K562 (cell line): ENCODE results near the gene TCF12. TPM values are rescaled to one million over a fixed set of nuclear protein-coding genes. Genes with fewer than 3 reads are reported as not detected.

Experiments
- ATAC-seq: fragments of 200-7000 bp; cut with Tn5 transposase; 3 replicates; pipeline ENCODE4 v1.9.1; 2020; ENCODE audit warnings: moderate library complexity
- BruUV-seq: library from RNA; stranded (reverse); fragments of 400-500 nt; replicated peaks from 2 replicates; lab custom pipeline; 2021; lab: Mats Ljungman, UMichigan
- CTCF ChIA-PET: fragments of 300-600 bp; formaldehyde crosslinking; extraction: SDS; loops from one replicate; lab custom pipeline; 2021; ENCODE audit warnings: low intra/inter-chr PET ratio; lab: Yijun Ruan, JAX
- POLR2A ChIA-PET: fragments of 300-600, 350-650 bp; sonication (Branson Sonifier 250); formaldehyde crosslinking; extraction: SDS; loops from one replicate; lab custom pipeline; 2021; ENCODE audit warnings: antibody characterized with exemption, inconsistent platforms; lab: Yijun Ruan, JAX
- DNase-seq, 4 experiments: peaks; one replicate each; pipeline versions ENCODE4 v3.0.0 to v3.0.0-alpha.2; 2011 to 2018; ENCODE audit warnings: low spot score in 3 of 4, mixed read lengths in 3 of 4; ENCODE audit errors: extremely low read depth in 1 of 4
- FAIRE-seq: peaks from 2 replicates; lab custom pipeline; 2011; peaks lifted over from hg19 to GRCh38; lab: Jason Lieb, UNC
- H2AFZ ChIP-seq: 2 replicates; pipeline ENCODE4 v1.6.0; 2011; ENCODE audit warnings: low read depth, low read length, control low read depth, inconsistent platforms
- H3K27ac ChIP-seq: fragments of 200-600 bp; 3 replicates; pipeline ENCODE4 v1.8.0; 2011; ENCODE audit warnings: low read depth, mild to moderate bottlenecking, control low read depth, inconsistent platforms, low read length, moderate library complexity, mixed read lengths; ENCODE audit errors: extremely low read depth
- H3K27me3 ChIP-seq, 2 experiments: fragments of 300-600 bp in 1 of 2; 2 replicates in 1 of 2; 3 replicates in 1 of 2; pipeline versions ENCODE4 v1.6.0 to v1.8.0; 2011; ENCODE audit warnings: inconsistent platforms in 2 of 2, low read length in 2 of 2, mild to moderate bottlenecking in 1 of 2, mixed read lengths in 1 of 2, moderate library complexity in 1 of 2; ENCODE audit not compliant: control insufficient read depth in 2 of 2, insufficient read depth in 2 of 2
- H3K36me3 ChIP-seq: fragments of 300-600 bp; 3 replicates; pipeline ENCODE4 v1.8.0; 2011; ENCODE audit warnings: mild to moderate bottlenecking, low read length, inconsistent platforms; ENCODE audit not compliant: control insufficient read depth, insufficient read depth
- H3K4me1 ChIP-seq, 2 experiments: fragments of 200-600 bp in 1 of 2; replicated peaks in 1 of 2; 2 replicates in 1 of 2; 3 replicates in 1 of 2; pipeline versions ENCODE4 v1.5.1 to v1.8.0; 2011; ENCODE audit warnings: inconsistent platforms in 2 of 2, low read length in 2 of 2, mild to moderate bottlenecking in 1 of 2, mixed read lengths in 1 of 2, moderate library complexity in 1 of 2; ENCODE audit not compliant: control insufficient read depth in 2 of 2, insufficient read depth in 2 of 2
- H3K4me2 ChIP-seq: 2 replicates; pipeline ENCODE4 v1.6.1; 2011; ENCODE audit warnings: low read length, control low read depth, inconsistent platforms, mixed read lengths; ENCODE audit not compliant: insufficient read depth
- H3K4me3 ChIP-seq: fragments of 200-600 bp; sonication (generic), shearing (Covaris generic); 2 replicates; pipeline ENCODE4 v1.5.1; 2016; ENCODE audit warnings: control low read depth, inconsistent platforms
- H3K79me2 ChIP-seq: fragments of 200-600 bp; 3 replicates; pipeline ENCODE4 v1.8.0; 2011; ENCODE audit warnings: low read length, inconsistent platforms; ENCODE audit not compliant: control insufficient read depth, insufficient read depth
- H3K9ac ChIP-seq, 2 experiments: 2 replicates each; pipeline versions ENCODE4 v1.6.0 to v1.6.1; 2011; ENCODE audit warnings: low read depth in 2 of 2, low read length in 2 of 2, control low read depth in 1 of 2, inconsistent platforms in 1 of 2, mild to moderate bottlenecking in 1 of 2, mixed read lengths in 1 of 2; ENCODE audit not compliant: insufficient read depth in 1 of 2
- H3K9me1 ChIP-seq: one replicate; pipeline ENCODE4 v1.6.0; 2011; ENCODE audit warnings: inconsistent platforms, mild to moderate bottlenecking, low read length, moderate library complexity; ENCODE audit not compliant: control insufficient read depth, insufficient read depth
- H3K9me3 ChIP-seq: replicated peaks from 2 replicates; pipeline ENCODE4 v1.5.1; 2011; ENCODE audit warnings: low read depth, low read length, inconsistent platforms; ENCODE audit not compliant: control insufficient read depth, insufficient read depth
- H4K20me1 ChIP-seq: replicated peaks from 2 replicates; pipeline ENCODE4 v1.6.1; 2011; ENCODE audit warnings: low read length, inconsistent platforms, mixed read lengths; ENCODE audit not compliant: control insufficient read depth, insufficient read depth
- CBX3 ChIP-seq, 2 experiments: IDR thresholded peaks; 1 replicate in 1 of 2; 2 replicates in 1 of 2; pipeline ENCODE4 v1.6.1; 2012; ENCODE audit warnings: inconsistent platforms in 2 of 2, low read length in 2 of 2, borderline replicate concordance in 1 of 2, control low read depth in 1 of 2
- ETV5 ChIP-seq: sonication (generic); formaldehyde crosslinking; IDR thresholded peaks from 2 replicates; pipeline ENCODE4 v1.4.0; 2020; ENCODE audit warnings: low read depth, mild to moderate bottlenecking, missing genetic modification reagents
- KLF13 ChIP-seq: fragments of 450-650 bp; IDR thresholded peaks from 2 replicates; pipeline ENCODE4 v1.6.1; 2016; ENCODE audit warnings: missing genetic modification characterization, low read depth, mild to moderate bottlenecking, missing compliant biosample characterization, moderate library complexity, borderline replicate concordance
- MBD2 ChIP-seq: sonication (generic); IDR thresholded peaks from 2 replicates; pipeline ENCODE4 v1.6.1; 2016; ENCODE audit warnings: low read depth, borderline replicate concordance
- NR1H2 ChIP-seq: sonication (generic); formaldehyde crosslinking; IDR thresholded peaks from 2 replicates; pipeline ENCODE4 v1.4.0; 2020; ENCODE audit warnings: mild to moderate bottlenecking, missing genetic modification reagents
- RHOXF2B ChIP-seq: fragments of 250-450 bp; sonication (Bioruptor Pico); conservative IDR thresholded peaks from 2 replicates; pipeline ENCODE4 v1.5.1; 2021
- XRCC3 ChIP-seq: fragments of 450-650 bp; IDR thresholded peaks from 2 replicates; pipeline ENCODE4 v1.6.1; 2017; ENCODE audit warnings: mild to moderate bottlenecking, moderate library complexity
- ZBED1 ChIP-seq: IDR thresholded peaks from 2 replicates; pipeline ENCODE4 v1.6.1; 2014
- ZNF232 ChIP-seq: sonication (generic); formaldehyde crosslinking; IDR thresholded peaks from 2 replicates; pipeline ENCODE4 v1.8.0; 2022; ENCODE audit warnings: mild to moderate bottlenecking, missing genetic modification reagents
- WGBS: fragments of 100-300 bp; shearing (Covaris generic); methylation state at CpG from one replicate; pipeline ENCODE4 v1.1.6; 2016; ENCODE audit warnings: low coverage, mixed read lengths; ENCODE audit not compliant: insufficient coverage; ENCODE audit errors: missing lambda C conversion rate; 5-methylcytosine and 5-hydroxymethylcytosine counted together
- in situ Hi-C: fragments of 300-500 bp; cut with MboI; formaldehyde crosslinking; loops from 4 replicates; pipeline ENCODE4 v1.15.0; 2018; ENCODE audit warnings: inconsistent platforms, mixed read lengths
- intact Hi-C: fragments of 100-400 bp; cut with micrococcal nuclease; formaldehyde crosslinking; loops from 2 replicates; pipeline ENCODE4 v1.14.2; 2022
- polyA plus RNA-seq, 8 experiments: library from polyadenylated mRNA; depleted of rRNA in 4 of 8; stranded (reverse) in 5 of 8; unstranded in 3 of 8; fragments of >200 nt; fragmentation: Nextera tagmentation in 2 of 8; fragmentation: Illumina TruSeq in 1 of 8; extraction: Ambion mirVana in 2 of 8; extraction: Trizol in 1 of 8; gene quantifications; 2 replicates each; pipeline versions ENCODE4 v1.2.1 to v1.2.3, GENCODE V29; 2011 to 2014; ENCODE audit warnings: inconsistent platforms in 1 of 8, missing spikeins in 1 of 8
- total RNA-seq, 7 experiments: library from RNA; depleted of rRNA in 6 of 7; stranded (reverse); fragments of >200 nt in 6 of 7; fragmentation: Illumina TruSeq in 2 of 7; extraction: Trizol in 2 of 7; gene quantifications; 2 replicates each; pipeline versions ENCODE4 v1.2.1 to v1.2.3, GENCODE V29; 2011 to 2021; ENCODE audit warnings: low replicate concordance in 1 of 7
- TF ChIP-seq, protein P1 (sequence below), 2 experiments: fragments of 450-650 bp in 1 of 2; IDR thresholded peaks; 2 replicates each; pipeline ENCODE4 v1.6.1; 2011 to 2017; ENCODE audit warnings: low read depth in 2 of 2, antibody characterized with exemption in 1 of 2, borderline replicate concordance in 1 of 2, low read length in 1 of 2, mild to moderate bottlenecking in 1 of 2, mixed read lengths in 1 of 2; ENCODE audit not compliant: control insufficient read depth in 1 of 2

The TCF12 gene
- total and polyA plus RNA-seq, 9 of the 15 experiments (the other 6 are each of a cell fraction or from before 2014, with no cell fraction given): 10.5 to 132 (median 52.9) TPM

DNA sequence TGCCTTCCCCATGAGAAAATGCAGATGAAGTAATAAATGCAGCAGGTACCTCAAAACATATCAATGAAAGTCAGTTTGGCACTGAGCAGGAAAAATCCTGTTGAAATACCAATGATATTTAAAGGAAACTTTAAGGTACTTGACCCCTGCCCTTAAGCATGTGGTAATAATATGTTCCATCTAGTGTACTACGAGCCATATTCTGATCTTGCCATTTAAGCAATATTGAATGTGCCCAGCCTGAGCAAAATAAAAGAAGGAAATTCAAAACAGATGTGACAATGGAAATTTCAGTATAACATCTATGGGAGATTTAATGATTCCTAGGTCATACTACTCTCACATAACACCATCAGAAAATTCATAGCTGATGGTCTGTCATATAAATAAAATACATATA lies 266.1 kb downstream of the TCF12 start:
- POLR2A ChIA-PET: no interaction called here
- Histone ChIP-seq H3K27ac (no peak overlapping the region), H3K9ac (no peak overlapping the region), H3K9me1 (no peaks in the 10 kb centered on the region), H3K9me3 (0 out of 2 replicates have a peak, but pooled peaks cover 1% of the 10 kb centered on the region), H3K4me1 (no peaks in the 10 kb centered on the region), H3K36me3 (peaks cover 10% of the 10 kb centered on the region), H3K27me3 (no peaks in the 10 kb centered on the region), H2AFZ (no peak overlapping the region), H3K79me2 (no peaks in the 10 kb centered on the region), H3K4me3 (no peak overlapping the region), H4K20me1 (no peaks in the 10 kb centered on the region), H3K4me2 (no peak overlapping the region)
- DNase-seq (no peak), ATAC-seq (no peak), FAIRE-seq (no peak)
- in situ Hi-C loops (no loop called here), intact Hi-C loops (no loop called here)
- TF ChIP-seq RHOXF2B (CRISPR knock-in tag): no peak
- no peak for TF ChIP-seq XRCC3
- TF ChIP-seq CBX3 (IDR thresholded peaks at IDR 0.05; ENCODE audit: borderline replicate concordance in 1 of 2, low read length in 2 of 2): no peak
- no peak for TF ChIP-seq MBD2
- no peak for TF ChIP-seq NR1H2 (CRISPR knock-in tag)
- TF ChIP-seq ZNF232 (CRISPR knock-in tag): no peak
- TF ChIP-seq, protein P1, sequence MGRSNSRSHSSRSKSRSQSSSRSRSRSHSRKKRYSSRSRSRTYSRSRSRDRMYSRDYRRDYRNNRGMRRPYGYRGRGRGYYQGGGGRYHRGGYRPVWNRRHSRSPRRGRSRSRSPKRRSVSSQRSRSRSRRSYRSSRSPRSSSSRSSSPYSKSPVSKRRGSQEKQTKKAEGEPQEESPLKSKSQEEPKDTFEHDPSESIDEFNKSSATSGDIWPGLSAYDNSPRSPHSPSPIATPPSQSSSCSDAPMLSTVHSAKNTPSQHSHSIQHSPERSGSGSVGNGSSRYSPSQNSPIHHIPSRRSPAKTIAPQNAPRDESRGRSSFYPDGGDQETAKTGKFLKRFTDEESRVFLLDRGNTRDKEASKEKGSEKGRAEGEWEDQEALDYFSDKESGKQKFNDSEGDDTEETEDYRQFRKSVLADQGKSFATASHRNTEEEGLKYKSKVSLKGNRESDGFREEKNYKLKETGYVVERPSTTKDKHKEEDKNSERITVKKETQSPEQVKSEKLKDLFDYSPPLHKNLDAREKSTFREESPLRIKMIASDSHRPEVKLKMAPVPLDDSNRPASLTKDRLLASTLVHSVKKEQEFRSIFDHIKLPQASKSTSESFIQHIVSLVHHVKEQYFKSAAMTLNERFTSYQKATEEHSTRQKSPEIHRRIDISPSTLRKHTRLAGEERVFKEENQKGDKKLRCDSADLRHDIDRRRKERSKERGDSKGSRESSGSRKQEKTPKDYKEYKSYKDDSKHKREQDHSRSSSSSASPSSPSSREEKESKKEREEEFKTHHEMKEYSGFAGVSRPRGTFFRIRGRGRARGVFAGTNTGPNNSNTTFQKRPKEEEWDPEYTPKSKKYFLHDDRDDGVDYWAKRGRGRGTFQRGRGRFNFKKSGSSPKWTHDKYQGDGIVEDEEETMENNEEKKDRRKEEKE (IDR thresholded peaks at IDR 0.05; ENCODE audit: borderline replicate concordance in 1 of 2, control insufficient read depth in 1 of 2, low read depth in 2 of 2, low read length in 1 of 2): no peak
- TF ChIP-seq ETV5 (CRISPR knock-in tag): no peak
- TF ChIP-seq KLF13 (tag): no peak
- TF ChIP-seq ZBED1: no peak
- BruUV-seq: no TSS peak
- CTCF ChIA-PET: interaction anchor here (0.7 kb wide), 1 partner anchor 573 kb away, joined by 3 read pairs; no protein-coding TSS in a partner anchor
- 100% methylated on average over 1 of the region's 1 CpG for WGBS
